ENCODE measurements around the gene KIF18A. TPM values are rescaled to one million over a fixed set of nuclear protein-coding genes. Genes with fewer than 3 reads are reported as not detected.

The KIF18A gene
- total RNA-seq (1 to 10 TPM; 4.7 to 8.5 TPM), polyA plus RNA-seq (ENCODE audit: insufficient read length in 2 of 2) (1 to 10 TPM; 3.3 to 4.4 TPM)
- long read RNA-seq, donor 1: 0 reads
- long read RNA-seq, donor 2: 0 reads
- long read RNA-seq, donor 3, partial matches to known transcripts: 0 of 1 reads
- long read RNA-seq, donor 3, other reads (novel, unspliced or antisense): 0 of 1 reads
- long read RNA-seq, donor 4, partial matches to known transcripts: 0 of 2 reads
- long read RNA-seq, donor 4, other reads (novel, unspliced or antisense): 0 of 2 reads

DNA sequence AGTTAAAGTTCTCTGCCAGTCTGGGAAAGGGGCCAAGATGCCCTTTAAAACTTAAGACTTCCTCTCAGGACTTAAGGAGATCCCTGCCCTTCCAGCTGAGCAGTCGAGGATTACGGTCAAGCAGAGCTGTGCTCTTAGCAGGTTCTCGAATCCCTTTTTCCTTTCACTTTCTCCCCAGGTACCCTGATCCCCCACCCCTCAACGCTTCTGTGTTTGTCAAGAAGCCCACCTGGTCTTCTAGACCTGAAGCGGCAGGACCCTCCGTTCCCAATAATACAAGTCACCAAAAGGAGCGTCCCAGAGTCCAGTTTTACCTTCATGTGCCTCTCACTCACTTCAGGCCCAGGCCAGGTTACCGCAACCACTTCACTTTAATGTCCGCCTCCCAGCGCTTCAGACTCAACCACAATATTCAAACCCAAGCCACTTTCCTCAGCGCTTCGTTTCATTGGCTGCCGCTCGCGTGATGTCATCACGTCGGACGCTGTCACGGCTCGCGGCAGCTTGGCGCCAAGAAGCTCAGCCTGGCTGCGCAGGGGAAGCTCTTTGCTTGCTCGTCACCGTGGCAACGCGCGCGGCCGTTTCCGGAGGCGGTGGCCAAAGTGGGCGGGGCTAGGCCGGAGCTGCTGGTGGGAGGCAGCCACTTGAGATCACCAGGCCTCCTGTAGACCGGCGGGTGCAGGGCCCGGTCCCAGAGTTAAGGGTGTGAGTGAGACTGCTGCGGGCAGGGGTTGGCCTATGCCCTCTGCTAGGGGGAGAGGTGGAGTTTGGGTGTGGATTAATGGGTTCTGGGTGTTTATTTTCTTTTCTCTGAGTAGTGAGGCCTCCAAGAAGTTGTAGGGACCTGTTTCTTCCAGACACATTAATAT is at the start of gene KIF18A, which contains the start of gene METTL15:
KIF18A (minus strand) TSS at position 407 of the 869 bp plus-strand sequence. CDS start 10,209 bp downstream, outside the sequence.
METTL15 (plus strand) TSS at position 639 of the 869 bp plus-strand sequence. CDS start 4,947 bp downstream, outside the sequence.
- WGBS (ENCODE audit: insufficient coverage): 0% methylated on average over 38 of the region's 38 CpGs
- peak within 1 kb of the TSS; percentile 96 for H3K27ac ChIP-seq (ENCODE audit: low read depth, low read length)
- H3K36me3 ChIP-seq (ENCODE audit: control insufficient read depth, insufficient read depth, low read length): no peaks in the 10 kb centered on the region
- DNase-seq (ENCODE audit: low read depth in 4 of 6, low spot score in 6 of 6): peak; percentile 94 to 99 (median 96)
- no peaks in the 10 kb centered on the region for H3K9me3 ChIP-seq (ENCODE audit: control insufficient read depth, insufficient read depth, low read length)
- H3K4me1 ChIP-seq (ENCODE audit: control insufficient read depth, insufficient read depth, low read length): peaks cover 8% of the 10 kb centered on the region
- H3K4me3 ChIP-seq (ENCODE audit: low read depth, low read length): peak within 1 kb of the TSS; percentile 93
- H3K27me3 ChIP-seq (ENCODE audit: control insufficient read depth, insufficient read depth, low read length): no peaks in the 10 kb centered on the region

DNA sequence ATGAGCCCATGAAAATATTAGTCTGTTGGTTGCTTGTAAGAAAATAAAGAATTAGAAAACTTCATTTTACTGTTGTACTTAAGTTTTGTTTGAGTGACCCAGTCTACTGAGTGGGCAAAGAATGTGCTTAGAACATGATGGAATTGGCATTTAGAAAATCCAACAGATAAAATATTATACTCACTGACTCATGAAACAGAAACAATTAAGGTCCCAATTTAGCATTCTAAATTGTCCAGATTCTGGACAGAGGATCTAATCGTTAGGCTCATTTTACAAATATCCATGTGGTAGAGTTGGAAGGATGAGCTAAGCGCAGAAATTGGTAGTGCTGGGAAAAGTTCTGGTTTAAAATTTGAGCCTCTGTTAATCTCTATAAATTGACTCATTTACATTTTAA is 45.6 kb upstream of the KIF18A start:
- Histone ChIP-seq H3K36me3 (ENCODE audit: control insufficient read depth, insufficient read depth, low read length) (peaks cover 12% of the 10 kb centered on the region), H3K4me3 (ENCODE audit: low read depth, low read length) (no peak overlapping the region), H3K27me3 (ENCODE audit: control insufficient read depth, insufficient read depth, low read length) (no peaks in the 10 kb centered on the region), H3K4me1 (ENCODE audit: control insufficient read depth, insufficient read depth, low read length) (no peaks in the 10 kb centered on the region), H3K9me3 (ENCODE audit: control insufficient read depth, insufficient read depth, low read length) (no peaks in the 10 kb centered on the region), H3K27ac (ENCODE audit: low read depth, low read length) (no peak overlapping the region)
- no peak for DNase-seq (ENCODE audit: low read depth in 4 of 6, low spot score in 6 of 6)
- no CpG with 5 or more reads among the region's 2 CpGs for WGBS (ENCODE audit: insufficient coverage)

DNA sequence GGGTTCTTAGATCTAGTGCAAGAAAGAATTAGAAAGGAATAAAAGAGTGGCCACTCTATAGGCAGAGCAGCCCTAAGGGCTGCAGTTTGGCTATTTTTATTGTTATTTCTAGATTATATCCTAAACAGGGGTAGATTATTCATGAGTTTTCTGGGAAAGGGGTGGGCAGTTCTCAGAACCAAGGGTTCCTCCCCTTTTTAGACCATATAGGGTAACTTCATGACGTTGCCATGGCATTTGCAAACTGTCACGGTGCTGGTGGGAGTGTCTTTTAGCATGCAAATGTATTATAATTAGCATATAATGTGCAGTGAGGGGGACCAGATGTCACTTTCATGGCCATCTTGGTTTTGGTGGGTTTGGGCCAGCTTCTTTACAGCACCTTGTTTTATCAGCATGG is 44.8 kb upstream of the KIF18A start:
- Histone ChIP-seq H3K4me1 (ENCODE audit: control insufficient read depth, insufficient read depth, low read length) (no peaks in the 10 kb centered on the region), H3K4me3 (ENCODE audit: low read depth, low read length) (no peak overlapping the region), H3K27ac (ENCODE audit: low read depth, low read length) (no peak overlapping the region), H3K27me3 (ENCODE audit: control insufficient read depth, insufficient read depth, low read length) (no peaks in the 10 kb centered on the region), H3K36me3 (ENCODE audit: control insufficient read depth, insufficient read depth, low read length) (peaks cover 7% of the 10 kb centered on the region), H3K9me3 (ENCODE audit: control insufficient read depth, insufficient read depth, low read length) (no peaks in the 10 kb centered on the region)
- DNase-seq (ENCODE audit: low read depth in 4 of 6, low spot score in 6 of 6): no peak
- WGBS (ENCODE audit: insufficient coverage): 70% methylated on average over 2 of the region's 2 CpGs

DNA sequence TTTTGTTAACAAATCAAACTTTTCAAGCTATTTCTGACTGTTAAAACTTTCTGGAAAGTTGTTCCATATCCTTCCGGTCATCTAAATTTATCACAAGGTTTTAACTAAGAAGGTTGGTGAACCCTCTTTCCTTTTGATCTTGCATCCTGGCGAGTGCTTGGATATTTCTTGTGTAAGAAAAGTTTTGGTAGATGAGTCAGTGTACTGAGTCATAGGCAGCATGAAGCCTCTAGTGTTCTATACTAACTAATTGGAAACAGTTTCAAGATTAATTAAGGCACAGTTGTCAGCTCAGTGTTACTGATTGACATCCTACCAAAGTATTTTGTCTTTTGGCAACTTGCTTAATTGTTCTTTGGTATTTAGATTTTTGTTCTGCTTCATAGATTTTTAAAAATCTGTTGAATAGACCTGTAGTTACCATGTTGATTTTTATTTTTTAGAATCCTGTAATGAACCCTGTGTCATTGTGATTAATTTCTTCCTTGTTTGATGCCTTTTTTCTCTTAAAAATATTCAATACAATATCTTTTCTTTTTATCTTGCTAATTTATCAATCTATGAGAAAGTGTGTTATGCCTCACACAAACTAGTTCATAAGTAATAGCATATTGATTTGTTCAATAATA is 38.3 kb upstream of the KIF18A start:
- Histone ChIP-seq H3K9me3 (ENCODE audit: control insufficient read depth, insufficient read depth, low read length) (no peaks in the 10 kb centered on the region), H3K4me1 (ENCODE audit: control insufficient read depth, insufficient read depth, low read length) (no peaks in the 10 kb centered on the region), H3K4me3 (ENCODE audit: low read depth, low read length) (no peak overlapping the region), H3K27ac (ENCODE audit: low read depth, low read length) (no peak overlapping the region), H3K27me3 (ENCODE audit: control insufficient read depth, insufficient read depth, low read length) (no peaks in the 10 kb centered on the region), H3K36me3 (ENCODE audit: control insufficient read depth, insufficient read depth, low read length) (no peaks in the 10 kb centered on the region)
- DNase-seq (ENCODE audit: low read depth in 4 of 6, low spot score in 6 of 6): peak in 1 of 6 donors; percentile 2
- no CpG with 5 or more reads among the region's 2 CpGs for WGBS (ENCODE audit: insufficient coverage)

DNA sequence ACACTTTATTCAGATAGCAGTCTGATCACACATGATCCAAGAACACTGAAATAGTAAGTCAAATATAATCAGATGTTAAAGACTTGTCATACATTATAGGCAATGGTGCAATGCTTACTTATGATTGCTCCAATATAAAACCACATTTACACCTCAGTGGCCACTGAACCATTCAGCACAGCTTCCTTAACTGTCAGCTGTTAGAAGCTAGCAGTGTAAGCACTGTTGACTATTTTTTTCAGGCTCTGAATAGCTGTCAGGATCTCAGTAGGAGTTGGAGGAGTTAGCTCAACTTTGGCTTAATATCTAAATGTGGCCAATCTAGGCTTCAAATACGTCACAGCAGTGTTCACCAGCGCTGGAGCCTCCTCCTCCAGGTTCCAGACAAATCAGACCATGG is 36.9 kb upstream of the KIF18A start:
- H3K27ac ChIP-seq (ENCODE audit: low read depth, low read length): no peak overlapping the region
- H3K4me3 ChIP-seq (ENCODE audit: low read depth, low read length): no peak overlapping the region
- peaks cover 9% of the 10 kb centered on the region for H3K9me3 ChIP-seq (ENCODE audit: control insufficient read depth, insufficient read depth, low read length)
- no peaks in the 10 kb centered on the region for H3K27me3 ChIP-seq (ENCODE audit: control insufficient read depth, insufficient read depth, low read length)
- peak in 2 of 6 donors; percentile 1 to 10 for DNase-seq (ENCODE audit: low read depth in 4 of 6, low spot score in 6 of 6)
- H3K4me1 ChIP-seq (ENCODE audit: control insufficient read depth, insufficient read depth, low read length): no peaks in the 10 kb centered on the region
- 66% methylated on average over 2 of the region's 2 CpGs for WGBS (ENCODE audit: insufficient coverage)
- no peaks in the 10 kb centered on the region for H3K36me3 ChIP-seq (ENCODE audit: control insufficient read depth, insufficient read depth, low read length)

DNA sequence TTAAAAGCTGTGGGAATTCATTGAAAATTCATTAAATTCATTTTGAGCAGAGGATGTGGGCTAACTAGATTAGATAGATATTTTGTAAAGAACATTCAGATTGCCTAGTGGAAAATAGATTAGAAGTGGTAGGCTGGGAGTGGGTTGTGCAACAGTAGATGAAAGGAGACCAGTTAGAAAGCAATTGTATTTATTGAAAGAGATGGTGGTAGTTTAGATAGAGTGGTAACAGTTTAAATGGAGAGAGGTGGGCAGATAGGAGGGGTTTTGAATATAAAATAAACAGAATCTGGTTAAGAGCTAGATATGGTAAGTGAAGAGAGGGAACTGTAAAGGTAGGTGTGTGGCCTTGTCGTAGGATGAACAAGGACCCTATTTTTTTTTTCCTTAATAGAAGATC is 34.8 kb upstream of the KIF18A start:
- no peaks in the 10 kb centered on the region for H3K4me1 ChIP-seq (ENCODE audit: control insufficient read depth, insufficient read depth, low read length)
- no peak overlapping the region for H3K4me3 ChIP-seq (ENCODE audit: low read depth, low read length)
- H3K27ac ChIP-seq (ENCODE audit: low read depth, low read length): no peak overlapping the region
- peaks cover 20% of the 10 kb centered on the region for H3K9me3 ChIP-seq (ENCODE audit: control insufficient read depth, insufficient read depth, low read length)
- no peaks in the 10 kb centered on the region for H3K27me3 ChIP-seq (ENCODE audit: control insufficient read depth, insufficient read depth, low read length)
- DNase-seq (ENCODE audit: low read depth in 4 of 6, low spot score in 6 of 6): no peak
- H3K36me3 ChIP-seq (ENCODE audit: control insufficient read depth, insufficient read depth, low read length): no peaks in the 10 kb centered on the region
- no CpG with 5 or more reads among the region's 1 CpG for WGBS (ENCODE audit: insufficient coverage)

DNA sequence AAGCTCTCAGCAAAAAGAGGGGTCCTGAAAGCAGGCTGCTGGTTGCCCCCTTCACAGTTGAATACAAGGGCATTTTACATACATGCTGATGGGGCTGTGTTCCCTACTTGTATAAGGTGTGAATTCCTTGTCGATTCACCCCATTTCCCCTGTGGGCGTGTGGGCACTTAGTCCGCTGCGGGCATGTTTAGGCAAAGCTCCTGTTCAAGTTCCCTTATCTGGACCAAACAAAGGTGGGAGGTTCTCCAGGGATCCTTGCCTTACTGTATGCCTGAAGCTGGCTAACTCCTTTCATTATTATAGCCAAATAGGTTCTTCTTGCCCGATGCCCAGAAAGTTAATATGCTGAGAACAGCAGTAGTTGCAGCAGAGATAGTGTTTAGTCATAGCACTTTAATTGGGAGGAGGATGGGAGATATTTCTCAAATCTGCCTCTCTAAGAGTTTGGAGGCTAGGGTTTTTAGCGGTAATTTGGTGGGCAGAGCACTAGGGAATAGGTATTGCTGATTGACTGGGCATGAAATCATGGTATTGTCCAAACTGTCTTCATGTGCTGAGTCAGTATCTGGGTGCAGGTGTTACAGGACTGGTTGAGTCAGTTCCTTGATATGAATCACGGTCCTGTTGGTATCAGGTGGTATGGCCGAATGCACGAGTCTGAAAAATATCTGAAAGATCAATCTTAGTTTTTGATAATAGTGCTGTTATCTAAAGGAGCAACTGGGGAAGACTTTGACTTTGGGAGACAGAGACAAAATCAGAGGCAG is 32.9 kb upstream of the KIF18A start:
- no peaks in the 10 kb centered on the region for H3K27me3 ChIP-seq (ENCODE audit: control insufficient read depth, insufficient read depth, low read length)
- 96% methylated on average over 9 of the region's 9 CpGs for WGBS (ENCODE audit: insufficient coverage)
- H3K36me3 ChIP-seq (ENCODE audit: control insufficient read depth, insufficient read depth, low read length): no peaks in the 10 kb centered on the region
- no peak overlapping the region for H3K27ac ChIP-seq (ENCODE audit: low read depth, low read length)
- peaks cover 20% of the 10 kb centered on the region for H3K9me3 ChIP-seq (ENCODE audit: control insufficient read depth, insufficient read depth, low read length)
- H3K4me3 ChIP-seq (ENCODE audit: low read depth, low read length): no peak overlapping the region
- H3K4me1 ChIP-seq (ENCODE audit: control insufficient read depth, insufficient read depth, low read length): no peaks in the 10 kb centered on the region
- no peak for DNase-seq (ENCODE audit: low read depth in 4 of 6, low spot score in 6 of 6)

DNA sequence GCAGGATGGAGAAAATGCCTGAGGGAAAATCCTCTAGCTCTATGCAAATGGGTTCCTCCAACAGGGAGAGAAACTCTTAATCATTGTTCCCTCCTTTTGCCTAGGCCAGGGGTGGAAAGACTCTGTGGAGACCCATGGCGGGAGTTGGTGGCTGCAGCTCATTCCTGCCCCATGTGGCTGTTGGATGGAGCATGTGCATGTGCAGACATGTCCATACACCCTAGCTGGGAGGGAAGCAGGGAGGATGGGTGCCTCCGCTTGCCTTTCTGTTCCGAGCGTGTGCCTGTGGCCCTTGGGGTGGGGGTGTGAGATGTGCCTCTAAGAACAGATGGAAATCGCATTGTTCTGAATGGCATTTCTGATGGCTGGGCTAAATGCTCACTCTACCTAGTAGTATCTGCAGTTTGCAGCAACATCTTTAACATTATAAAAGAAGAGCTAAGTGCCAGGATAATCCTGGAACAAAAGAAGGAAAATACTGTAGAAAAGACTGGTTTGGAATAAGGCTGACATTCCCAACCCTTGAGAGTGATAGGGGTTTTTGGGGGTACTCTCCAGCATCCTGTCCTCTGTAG is 32.0 kb upstream of the KIF18A start:
- Histone ChIP-seq H3K4me1 (ENCODE audit: control insufficient read depth, insufficient read depth, low read length) (no peaks in the 10 kb centered on the region), H3K27me3 (ENCODE audit: control insufficient read depth, insufficient read depth, low read length) (no peaks in the 10 kb centered on the region), H3K4me3 (ENCODE audit: low read depth, low read length) (no peak overlapping the region), H3K27ac (ENCODE audit: low read depth, low read length) (no peak overlapping the region), H3K36me3 (ENCODE audit: control insufficient read depth, insufficient read depth, low read length) (no peaks in the 10 kb centered on the region), H3K9me3 (ENCODE audit: control insufficient read depth, insufficient read depth, low read length) (peaks cover 24% of the 10 kb centered on the region)
- WGBS (ENCODE audit: insufficient coverage): 100% methylated on average over 3 of the region's 5 CpGs
- no peak for DNase-seq (ENCODE audit: low read depth in 4 of 6, low spot score in 6 of 6)

DNA sequence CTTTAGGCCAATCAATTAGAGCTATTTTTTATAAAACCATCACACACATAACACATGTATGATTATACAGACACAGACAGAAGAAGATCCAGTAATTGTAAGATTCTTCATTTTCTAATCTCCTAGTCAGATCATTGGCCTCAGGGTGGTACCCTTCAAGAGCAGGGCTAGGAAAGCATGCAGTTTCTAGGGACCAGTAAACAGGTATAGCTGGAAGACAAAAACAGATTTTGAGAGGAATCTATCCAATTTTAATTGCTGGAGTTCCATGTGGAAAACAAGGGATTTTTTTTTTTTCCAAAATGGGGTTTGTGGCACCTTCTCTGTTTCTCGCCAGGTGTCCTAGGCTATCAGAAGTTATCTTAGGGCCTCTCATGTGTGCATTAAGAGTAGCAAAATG is 29.9 kb upstream of the KIF18A start:
- no peak for DNase-seq (ENCODE audit: low read depth in 4 of 6, low spot score in 6 of 6)
- Histone ChIP-seq H3K4me3 (ENCODE audit: low read depth, low read length) (no peak overlapping the region), H3K27me3 (ENCODE audit: control insufficient read depth, insufficient read depth, low read length) (no peaks in the 10 kb centered on the region), H3K9me3 (ENCODE audit: control insufficient read depth, insufficient read depth, low read length) (peaks cover 24% of the 10 kb centered on the region), H3K4me1 (ENCODE audit: control insufficient read depth, insufficient read depth, low read length) (no peaks in the 10 kb centered on the region), H3K27ac (ENCODE audit: low read depth, low read length) (no peak overlapping the region), H3K36me3 (ENCODE audit: control insufficient read depth, insufficient read depth, low read length) (no peaks in the 10 kb centered on the region)
- no CpG with 5 or more reads among the region's 1 CpG for WGBS (ENCODE audit: insufficient coverage)

All from spinal cord (tissue), 10 donors.